ENCODE results near the gene GBA3.

Gene GBA3

DNA sequence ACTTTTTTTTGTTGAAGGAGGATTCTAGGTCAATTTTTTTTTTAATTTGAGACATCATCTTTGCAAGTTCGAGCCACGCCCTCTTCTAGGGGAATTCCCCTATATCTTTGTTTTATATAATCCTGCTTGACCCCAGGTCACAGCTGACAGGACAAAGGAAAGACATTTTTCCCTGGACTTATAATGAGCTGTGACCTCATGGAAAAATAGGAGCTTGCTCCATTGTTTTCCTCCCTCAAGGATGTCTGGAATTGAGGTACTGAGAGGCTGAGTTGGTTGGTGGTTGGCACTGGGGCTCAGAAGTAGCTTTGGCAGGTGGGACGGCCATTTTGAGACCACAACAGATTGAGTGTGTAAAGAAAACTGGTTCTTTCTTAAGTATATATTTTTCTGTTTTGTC is 49.0 kb downstream of the GBA3 start:
- H3K9me3 ChIP-seq (ENCODE audit: control insufficient read depth, insufficient read depth, low read length): no peaks in the 10 kb centered on the region
- H3K36me3 ChIP-seq (ENCODE audit: control insufficient read depth, insufficient read depth, low read length): no peaks in the 10 kb centered on the region
- no peaks in the 10 kb centered on the region for H3K4me1 ChIP-seq (ENCODE audit: control insufficient read depth, insufficient read depth, low read length)
- H3K9ac ChIP-seq (ENCODE audit: low read depth, low read length): no peak overlapping the region
- H3K27me3 ChIP-seq (ENCODE audit: control insufficient read depth, insufficient read depth, low read length): no peaks in the 10 kb centered on the region
- no peak overlapping the region for H3K4me3 ChIP-seq (ENCODE audit: low read depth, low read length)

DNA sequence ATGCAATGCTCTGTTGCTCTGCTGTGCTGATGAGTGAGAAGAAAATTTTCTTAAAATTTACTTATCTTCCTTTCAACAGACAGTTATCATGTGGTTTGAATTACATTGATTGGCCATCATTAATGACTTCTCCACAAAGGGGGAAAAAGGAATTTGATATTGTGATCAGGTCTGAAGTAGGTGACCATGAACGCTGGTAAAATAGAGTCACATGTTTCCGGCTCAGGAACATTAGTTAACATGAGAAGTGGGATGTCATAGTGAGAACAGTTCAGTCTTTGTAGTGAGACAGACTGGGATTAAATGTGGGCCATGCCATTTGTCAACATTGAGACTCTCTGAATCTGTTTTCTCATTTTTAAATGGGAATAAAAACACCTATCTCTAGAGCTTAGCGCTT is 50.6 kb downstream of the GBA3 start:
- no peak overlapping the region for H3K4me3 ChIP-seq (ENCODE audit: low read depth, low read length)
- H3K36me3 ChIP-seq (ENCODE audit: control insufficient read depth, insufficient read depth, low read length): no peaks in the 10 kb centered on the region
- no peaks in the 10 kb centered on the region for H3K9me3 ChIP-seq (ENCODE audit: control insufficient read depth, insufficient read depth, low read length)

DNA sequence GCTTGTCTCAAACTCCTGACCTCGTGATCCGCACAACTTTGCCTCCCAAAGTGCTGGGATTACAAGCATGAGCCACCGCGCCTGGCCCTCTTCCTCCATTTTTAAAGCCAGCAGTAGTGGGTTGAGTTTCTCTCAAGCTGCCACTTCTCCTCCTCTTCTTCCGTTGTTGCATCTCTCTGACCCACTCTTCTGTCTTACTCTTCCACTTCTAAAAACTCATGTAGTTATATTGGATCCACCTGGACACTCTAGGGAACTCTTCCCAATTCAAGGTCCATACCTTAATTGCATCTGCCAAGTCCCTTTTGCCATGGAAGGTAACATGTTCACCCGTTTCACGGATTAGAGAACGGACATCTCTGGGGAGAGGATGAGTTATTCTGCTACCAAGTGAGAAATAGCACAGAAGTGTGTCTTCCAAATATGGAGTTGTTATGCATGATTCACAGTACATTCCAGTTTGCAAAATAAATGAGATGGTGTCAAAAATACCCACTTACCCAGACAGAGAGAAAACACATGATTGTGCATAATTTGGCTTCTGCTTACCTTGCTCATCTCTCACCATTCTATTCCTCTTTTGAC is 51.8 kb downstream of the GBA3 start:
- no peak overlapping the region for H3K4me3 ChIP-seq (ENCODE audit: low read depth, low read length)
- H3K27me3 ChIP-seq (ENCODE audit: control insufficient read depth, insufficient read depth, low read length): no peaks in the 10 kb centered on the region
- H3K9ac ChIP-seq (ENCODE audit: low read depth, low read length): no peak overlapping the region
- H3K36me3 ChIP-seq (ENCODE audit: control insufficient read depth, insufficient read depth, low read length): no peaks in the 10 kb centered on the region
- no peaks in the 10 kb centered on the region for H3K9me3 ChIP-seq (ENCODE audit: control insufficient read depth, insufficient read depth, low read length)
- no peaks in the 10 kb centered on the region for H3K4me1 ChIP-seq (ENCODE audit: control insufficient read depth, insufficient read depth, low read length)

More for the DNA sequence above, 50.6 kb downstream of the GBA3 start:
- no peaks in the 10 kb centered on the region for H3K4me1 ChIP-seq (ENCODE audit: control insufficient read depth, insufficient read depth, low read length)
- no peaks in the 10 kb centered on the region for H3K27me3 ChIP-seq (ENCODE audit: control insufficient read depth, insufficient read depth, low read length)
- no peak overlapping the region for H3K9ac ChIP-seq (ENCODE audit: low read depth, low read length)

DNA sequence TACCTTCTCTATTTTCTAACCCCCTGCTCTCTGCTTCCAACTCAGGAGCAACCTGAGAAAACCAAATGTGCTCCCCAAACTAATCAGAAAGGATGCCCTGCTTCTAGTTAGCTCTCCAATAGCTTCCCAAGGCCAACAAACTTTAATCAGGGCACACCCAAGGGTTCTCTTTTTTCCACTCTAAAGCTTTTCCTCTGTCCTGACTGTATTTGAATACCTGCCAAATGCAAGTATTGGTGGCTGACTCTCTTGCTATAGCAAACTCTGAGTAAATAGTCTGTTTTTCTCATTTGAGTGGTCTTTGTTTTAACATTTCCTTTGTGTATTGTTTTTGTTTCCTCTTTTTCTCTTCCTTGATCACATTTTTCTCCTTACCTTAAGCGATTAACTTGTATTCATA is 52.5 kb downstream of the GBA3 start:
- Histone ChIP-seq H3K27me3 (ENCODE audit: control insufficient read depth, insufficient read depth, low read length) (no peaks in the 10 kb centered on the region), H3K36me3 (ENCODE audit: control insufficient read depth, insufficient read depth, low read length) (no peaks in the 10 kb centered on the region), H3K4me3 (ENCODE audit: low read depth, low read length) (no peak overlapping the region), H3K9me3 (ENCODE audit: control insufficient read depth, insufficient read depth, low read length) (no peaks in the 10 kb centered on the region), H3K4me1 (ENCODE audit: control insufficient read depth, insufficient read depth, low read length) (no peaks in the 10 kb centered on the region), H3K9ac (ENCODE audit: low read depth, low read length) (no peak overlapping the region)

DNA sequence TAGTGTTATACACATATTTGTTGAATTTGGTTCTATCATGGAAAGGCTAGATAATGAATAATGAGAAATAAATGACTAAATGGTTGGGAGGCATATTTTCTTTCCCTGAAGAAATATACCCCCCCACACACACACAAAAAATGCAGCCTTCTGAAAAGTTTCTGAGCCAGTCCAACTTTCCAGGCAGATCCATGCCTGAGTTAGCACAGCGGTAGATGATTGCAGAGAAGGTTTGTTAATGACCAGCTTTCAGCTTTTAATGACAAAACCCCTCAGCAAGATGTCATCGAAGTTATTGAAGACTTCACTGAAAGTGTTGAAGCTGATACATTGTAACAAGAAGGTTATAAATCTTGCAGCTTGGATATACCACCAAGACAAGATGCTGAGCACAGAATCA is 61.4 kb downstream of the GBA3 start:
- no peaks in the 10 kb centered on the region for H3K4me1 ChIP-seq (ENCODE audit: control insufficient read depth, insufficient read depth, low read length)
- H3K36me3 ChIP-seq (ENCODE audit: control insufficient read depth, insufficient read depth, low read length): no peaks in the 10 kb centered on the region
- no peak overlapping the region for H3K4me3 ChIP-seq (ENCODE audit: low read depth, low read length)
- H3K27me3 ChIP-seq (ENCODE audit: control insufficient read depth, insufficient read depth, low read length): no peaks in the 10 kb centered on the region
- H3K9ac ChIP-seq (ENCODE audit: low read depth, low read length): no peak overlapping the region
- H3K9me3 ChIP-seq (ENCODE audit: control insufficient read depth, insufficient read depth, low read length): no peaks in the 10 kb centered on the region

DNA sequence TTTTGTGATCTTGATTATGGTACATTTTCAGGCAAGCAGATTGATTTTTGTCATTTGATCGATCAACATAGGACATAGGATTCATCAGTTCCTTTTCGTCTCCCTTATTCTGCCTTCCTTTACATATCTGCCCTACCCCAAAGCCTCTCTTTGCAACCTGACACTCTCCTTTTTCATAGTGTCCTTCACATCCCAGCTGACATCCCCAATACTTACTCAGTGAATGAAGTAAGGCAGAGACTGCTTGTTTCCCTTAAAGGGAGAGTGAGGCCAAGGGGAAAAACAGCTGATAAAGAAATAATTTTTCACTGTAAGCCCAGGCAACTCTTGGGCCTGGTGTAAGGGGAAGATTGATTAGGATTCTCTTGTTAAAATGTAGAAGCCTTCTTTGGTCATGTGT is 69.8 kb downstream of the GBA3 start:
- Histone ChIP-seq H3K9ac (ENCODE audit: low read depth, low read length) (no peak overlapping the region), H3K4me1 (ENCODE audit: control insufficient read depth, insufficient read depth, low read length) (no peaks in the 10 kb centered on the region), H3K27me3 (ENCODE audit: control insufficient read depth, insufficient read depth, low read length) (no peaks in the 10 kb centered on the region), H3K4me3 (ENCODE audit: low read depth, low read length) (no peak overlapping the region), H3K36me3 (ENCODE audit: control insufficient read depth, insufficient read depth, low read length) (no peaks in the 10 kb centered on the region), H3K9me3 (ENCODE audit: control insufficient read depth, insufficient read depth, low read length) (no peaks in the 10 kb centered on the region)

DNA sequence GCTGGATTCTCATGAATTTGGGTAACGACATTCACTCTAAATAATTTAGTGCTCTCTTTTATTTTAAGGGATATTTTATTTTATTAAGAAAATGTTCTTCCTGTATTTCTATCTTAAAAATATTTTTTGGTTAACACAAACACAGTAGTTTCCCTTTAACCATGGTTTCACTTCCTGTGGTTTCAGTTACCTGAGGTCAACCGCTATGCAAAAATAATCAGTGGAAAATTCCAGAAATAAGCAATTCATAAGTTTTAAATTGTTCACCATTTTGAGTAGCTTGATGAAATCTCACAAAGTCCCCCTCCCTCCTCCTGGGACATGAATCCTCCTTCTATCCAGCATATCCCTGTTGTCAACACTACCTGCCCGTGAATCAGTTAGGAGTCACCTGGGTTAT is 71.4 kb downstream of the GBA3 start:
- H3K36me3 ChIP-seq (ENCODE audit: control insufficient read depth, insufficient read depth, low read length): no peaks in the 10 kb centered on the region
- H3K4me1 ChIP-seq (ENCODE audit: control insufficient read depth, insufficient read depth, low read length): no peaks in the 10 kb centered on the region
- H3K9ac ChIP-seq (ENCODE audit: low read depth, low read length): no peak overlapping the region
- H3K27me3 ChIP-seq (ENCODE audit: control insufficient read depth, insufficient read depth, low read length): no peaks in the 10 kb centered on the region
- no peak overlapping the region for H3K4me3 ChIP-seq (ENCODE audit: low read depth, low read length)
- H3K9me3 ChIP-seq (ENCODE audit: control insufficient read depth, insufficient read depth, low read length): no peaks in the 10 kb centered on the region

DNA sequence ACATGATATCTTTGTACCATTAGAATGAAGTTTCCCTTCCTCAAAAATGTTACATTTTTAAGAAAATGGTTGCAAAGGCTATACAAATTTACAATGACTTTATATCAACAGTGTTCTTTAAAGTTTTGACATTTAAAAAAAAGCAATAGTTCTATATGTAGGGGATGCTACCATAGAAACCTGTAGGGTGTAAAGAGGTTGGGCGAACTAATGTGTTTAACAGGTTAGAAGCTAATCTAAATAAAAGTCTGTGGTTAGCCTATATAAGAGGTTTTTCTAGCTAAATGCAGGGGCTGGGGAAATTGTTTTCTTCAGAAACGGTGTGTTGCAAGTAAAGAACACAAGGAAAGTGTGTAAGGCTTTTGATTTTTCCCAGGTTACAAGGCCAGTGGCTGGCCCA is 73.3 kb downstream of the GBA3 start:
- H3K9me3 ChIP-seq (ENCODE audit: control insufficient read depth, insufficient read depth, low read length): no peaks in the 10 kb centered on the region
- no peaks in the 10 kb centered on the region for H3K4me1 ChIP-seq (ENCODE audit: control insufficient read depth, insufficient read depth, low read length)
- H3K36me3 ChIP-seq (ENCODE audit: control insufficient read depth, insufficient read depth, low read length): no peaks in the 10 kb centered on the region
- H3K9ac ChIP-seq (ENCODE audit: low read depth, low read length): no peak overlapping the region
- no peaks in the 10 kb centered on the region for H3K27me3 ChIP-seq (ENCODE audit: control insufficient read depth, insufficient read depth, low read length)
- no peak overlapping the region for H3K4me3 ChIP-seq (ENCODE audit: low read depth, low read length)

DNA sequence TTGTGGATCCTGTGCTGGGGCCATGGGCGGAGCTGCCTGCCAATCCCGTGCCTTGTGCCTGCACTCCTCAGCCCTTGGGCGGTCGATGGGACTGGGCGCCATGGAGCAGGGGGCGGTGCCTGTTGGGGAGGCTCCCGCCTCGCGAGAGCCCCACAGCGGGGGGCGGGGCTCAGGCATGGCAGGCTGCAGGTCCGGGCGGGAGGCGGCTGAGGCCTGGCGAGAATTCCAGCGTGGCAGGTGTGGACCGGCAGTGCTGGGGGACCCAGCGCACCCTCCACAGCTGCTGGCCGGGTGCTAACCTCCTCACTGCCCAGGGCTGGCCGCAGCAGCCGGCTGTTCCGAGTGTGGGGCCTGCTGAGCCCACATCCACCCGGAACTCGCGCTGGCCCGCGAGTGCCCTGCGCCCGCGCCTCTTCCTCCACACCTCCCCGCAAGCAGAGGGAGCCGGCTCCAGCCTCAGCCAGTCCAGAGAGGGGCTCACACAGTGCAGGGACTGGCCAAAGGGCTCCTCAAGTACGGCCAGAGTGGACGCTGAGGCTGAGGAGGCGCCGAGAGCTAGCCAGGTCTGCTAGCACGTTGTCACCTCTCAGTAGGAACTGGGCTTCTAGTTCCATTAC is 85.9 kb downstream of the GBA3 start:
- Histone ChIP-seq H3K4me3 (ENCODE audit: low read depth, low read length) (no peak overlapping the region), H3K27me3 (ENCODE audit: control insufficient read depth, insufficient read depth, low read length) (no peaks in the 10 kb centered on the region), H3K9me3 (ENCODE audit: control insufficient read depth, insufficient read depth, low read length) (no peaks in the 10 kb centered on the region), H3K36me3 (ENCODE audit: control insufficient read depth, insufficient read depth, low read length) (no peaks in the 10 kb centered on the region), H3K4me1 (ENCODE audit: control insufficient read depth, insufficient read depth, low read length) (no peaks in the 10 kb centered on the region), H3K9ac (ENCODE audit: low read depth, low read length) (no peak overlapping the region)

DNA sequence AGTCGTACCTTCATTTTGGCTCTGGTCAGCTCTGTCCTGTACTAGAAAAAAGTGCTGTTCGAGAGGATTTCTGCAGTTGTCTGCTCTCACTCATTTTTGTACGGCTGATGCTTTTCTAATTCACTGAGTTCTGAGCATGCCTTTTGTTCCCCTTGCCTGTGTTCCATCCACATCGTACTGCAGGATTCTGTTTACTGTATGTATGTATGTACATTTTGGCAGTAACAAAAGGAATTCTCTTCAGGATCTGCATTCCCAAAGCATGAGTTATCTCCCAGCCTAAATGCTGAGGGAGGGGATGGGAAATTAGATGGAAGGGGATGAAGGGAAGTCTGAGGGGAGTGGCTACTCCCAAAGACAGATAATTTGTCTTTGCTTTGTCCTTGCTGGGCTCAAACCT is 87.6 kb downstream of the GBA3 start:
- Histone ChIP-seq H3K4me1 (ENCODE audit: control insufficient read depth, insufficient read depth, low read length) (no peaks in the 10 kb centered on the region), H3K27me3 (ENCODE audit: control insufficient read depth, insufficient read depth, low read length) (no peaks in the 10 kb centered on the region), H3K4me3 (ENCODE audit: low read depth, low read length) (no peak overlapping the region), H3K9me3 (ENCODE audit: control insufficient read depth, insufficient read depth, low read length) (no peaks in the 10 kb centered on the region), H3K36me3 (ENCODE audit: control insufficient read depth, insufficient read depth, low read length) (no peaks in the 10 kb centered on the region), H3K9ac (ENCODE audit: low read depth, low read length) (no peak overlapping the region)

DNA sequence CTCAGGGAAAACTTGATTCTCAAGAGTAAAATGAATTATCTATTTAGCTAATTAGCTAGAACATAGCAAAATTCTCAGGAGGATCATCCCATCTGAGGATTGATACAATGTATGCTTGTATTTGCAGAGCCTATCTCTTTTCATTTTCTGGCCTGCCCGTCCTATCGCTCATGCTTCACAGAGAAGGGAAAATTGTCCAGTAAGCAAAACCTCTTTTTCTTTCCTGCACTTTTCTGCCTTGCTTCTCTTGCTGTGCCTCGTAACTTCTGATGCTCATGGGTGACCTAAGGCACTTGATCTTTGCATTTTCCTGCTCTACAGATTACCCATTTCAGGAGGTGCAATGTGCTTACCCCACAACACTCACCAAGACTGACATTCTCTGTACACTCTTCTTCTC is 88.1 kb downstream of the GBA3 start:
- no peak overlapping the region for H3K4me3 ChIP-seq (ENCODE audit: low read depth, low read length)
- no peak overlapping the region for H3K9ac ChIP-seq (ENCODE audit: low read depth, low read length)
- H3K27me3 ChIP-seq (ENCODE audit: control insufficient read depth, insufficient read depth, low read length): no peaks in the 10 kb centered on the region
- H3K4me1 ChIP-seq (ENCODE audit: control insufficient read depth, insufficient read depth, low read length): no peaks in the 10 kb centered on the region
- no peaks in the 10 kb centered on the region for H3K9me3 ChIP-seq (ENCODE audit: control insufficient read depth, insufficient read depth, low read length)
- no peaks in the 10 kb centered on the region for H3K36me3 ChIP-seq (ENCODE audit: control insufficient read depth, insufficient read depth, low read length)

DNA sequence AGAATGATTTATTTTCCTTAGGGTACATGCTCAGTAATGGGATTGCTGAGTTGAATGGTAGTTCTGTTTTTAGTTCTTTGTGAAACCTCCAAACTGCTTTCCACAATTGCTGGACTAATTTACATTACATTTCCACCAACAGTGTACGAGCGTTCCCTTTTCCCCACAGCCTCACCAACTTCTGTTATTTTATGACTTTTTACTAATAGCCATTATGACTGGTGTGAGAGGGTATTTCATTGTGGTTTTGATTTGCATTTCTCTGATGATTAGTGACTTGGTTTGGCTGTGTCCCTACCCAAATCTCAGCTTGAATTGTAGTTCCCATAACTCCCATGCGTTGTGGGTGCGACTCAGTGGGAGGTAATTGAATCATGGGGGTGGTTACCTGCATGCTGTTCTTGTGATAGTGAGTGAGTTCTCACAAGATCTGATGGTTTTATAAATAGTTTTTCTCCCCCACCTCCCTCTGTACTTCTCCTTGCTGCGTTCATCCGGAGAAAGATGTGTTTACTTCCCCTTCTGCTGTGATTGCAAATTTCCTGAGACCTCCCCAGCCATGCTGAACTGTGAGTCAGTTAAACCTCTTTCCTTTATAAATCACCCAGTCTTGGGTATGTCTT is 95.1 kb downstream of the GBA3 start:
- H3K4me3 ChIP-seq (ENCODE audit: low read depth, low read length): no peak overlapping the region
- no peaks in the 10 kb centered on the region for H3K27me3 ChIP-seq (ENCODE audit: control insufficient read depth, insufficient read depth, low read length)
- no peaks in the 10 kb centered on the region for H3K4me1 ChIP-seq (ENCODE audit: control insufficient read depth, insufficient read depth, low read length)
- H3K36me3 ChIP-seq (ENCODE audit: control insufficient read depth, insufficient read depth, low read length): no peaks in the 10 kb centered on the region
- no peaks in the 10 kb centered on the region for H3K9me3 ChIP-seq (ENCODE audit: control insufficient read depth, insufficient read depth, low read length)
- no peak overlapping the region for H3K9ac ChIP-seq (ENCODE audit: low read depth, low read length)
